ENCODE measurements around the gene DDA1. TPM values are rescaled to one million over a fixed set of nuclear protein-coding genes. Genes with fewer than 3 reads are reported as not detected.

Gene DDA1
- total RNA-seq, 1 donor from 2014 or later: 31.1 TPM

DNA sequence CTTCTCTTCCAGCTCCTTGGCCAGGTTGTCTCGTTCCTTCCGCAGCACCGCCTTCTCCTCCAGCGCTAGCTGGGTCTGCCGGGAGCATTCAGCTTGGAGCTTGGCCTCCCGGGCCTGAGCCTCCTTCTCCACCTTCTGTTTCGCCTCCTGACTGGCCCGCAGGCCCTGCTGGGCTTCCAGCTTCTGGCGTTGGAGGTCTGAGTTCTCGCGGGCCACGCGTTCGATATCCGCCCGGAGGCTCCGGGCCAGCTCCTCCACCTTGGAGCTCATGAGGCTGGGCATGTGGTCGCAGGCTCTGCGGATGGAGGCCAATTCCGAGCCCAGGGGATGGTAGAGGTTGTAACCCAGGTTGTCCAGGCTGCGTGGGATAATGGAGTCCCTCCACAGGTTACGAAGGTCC, 56.0 kb downstream of the DDA1 start:
- POLR2A ChIA-PET: interaction anchor here (1.6 kb wide), 1 partner anchor 10 kb away, joined by 3 read pairs; no protein-coding TSS in a partner anchor
- no peak for TF ChIP-seq CTCF (IDR thresholded peaks at IDR 0.05)
- H3K36me3 Mint-ChIP-seq (ENCODE audit: low read depth): no peaks in the 10 kb centered on the region
- ATAC-seq (ENCODE audit: low read depth) (no peak), DNase-seq (no peak)
- intact Hi-C loops (cut with micrococcal nuclease): no loop called here
- peaks cover 2% of the 10 kb centered on the region for H3K9me3 Mint-ChIP-seq
- H3K4me3 Mint-ChIP-seq: no peak overlapping the region
- CTCF ChIA-PET: interaction anchor here (0.8 to 1.1 kb wide), 2 partner anchors 21 to 23 kb away, joined by 3 read pairs; no protein-coding TSS in a partner anchor
- no peak overlapping the region for H3K27ac Mint-ChIP-seq
- peaks cover 25% of the 10 kb centered on the region for H3K27me3 Mint-ChIP-seq
- peaks cover 15% of the 10 kb centered on the region for H3K4me1 Mint-ChIP-seq

DNA sequence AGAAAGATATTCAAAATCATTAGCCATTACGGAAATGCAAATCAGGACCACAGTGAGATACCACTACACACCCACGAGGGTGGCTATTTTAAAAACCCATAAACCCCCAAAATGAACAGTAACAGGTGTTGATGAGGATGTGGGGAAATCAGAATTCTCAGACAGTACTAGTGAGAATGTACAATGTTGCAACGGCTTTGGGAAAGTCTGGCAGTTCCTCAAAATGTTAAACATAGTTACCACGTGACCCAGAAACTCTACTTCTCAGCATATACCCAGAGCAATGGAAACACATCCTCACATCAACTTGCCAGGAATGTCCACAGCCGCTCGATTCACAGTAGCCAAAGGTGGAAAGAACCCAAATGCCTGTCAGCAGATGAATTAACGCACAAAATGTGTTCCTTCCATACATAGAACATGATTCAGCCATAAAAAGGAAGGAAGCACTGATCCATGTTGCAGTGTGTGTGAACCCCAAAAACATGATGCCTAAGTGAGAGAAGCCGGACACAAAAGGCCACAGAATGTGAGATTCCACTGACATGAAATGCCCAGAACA, 60.7 kb downstream of the DDA1 start:
- POLR2A ChIA-PET: interaction anchor here (0.6 to 0.7 kb wide), 2 partner anchors 23 to 1046 kb away, joined by 3 to 7 read pairs; no protein-coding TSS in a partner anchor
- Mint-ChIP-seq H3K4me3 (peak overlapping the region; percentile 36), H3K4me1 (peaks cover 21% of the 10 kb centered on the region), H3K9me3 (peaks cover 2% of the 10 kb centered on the region), H3K36me3 (ENCODE audit: low read depth) (no peaks in the 10 kb centered on the region), H3K27ac (peak overlapping the region; percentile 65), H3K27me3 (peaks cover 13% of the 10 kb centered on the region)
- no peak for TF ChIP-seq CTCF (IDR thresholded peaks at IDR 0.05)
- ATAC-seq (ENCODE audit: low read depth) (peak; percentile 92), DNase-seq (no peak)
- intact Hi-C loops (cut with micrococcal nuclease): no loop called here
- CTCF ChIA-PET: interaction anchor here (1.0 kb wide), 1 partner anchor 19 kb away, joined by 3 read pairs; no protein-coding TSS in a partner anchor

Other genes starting within 250 kb of the DDA1 start
- gene HAUS8, start 234.1 kb upstream of the DDA1 start, total RNA-seq: 15.8 and 17.8 TPM in 2 replicates
- 217 and 239 TPM in 2 replicates for gene MYO9B, start 233.8 kb upstream of the DDA1 start, total RNA-seq
- gene USE1, start 94.2 kb upstream of the DDA1 start, total RNA-seq: 41.9 and 43.4 TPM in 2 replicates
- 22.4 and 25.8 TPM in 2 replicates for gene OCEL1, start 83.3 kb upstream of the DDA1 start, total RNA-seq
- gene NR2F6, start 63.6 kb upstream of the DDA1 start, total RNA-seq: 4.3 and 4.6 TPM in 2 replicates
- gene USHBP1, start 44.8 kb upstream of the DDA1 start, total RNA-seq: 0.42 and 0.44 TPM in 2 replicates
- 121 and 135 TPM in 2 replicates for gene BABAM1, start 42.1 kb upstream of the DDA1 start, total RNA-seq
- 7.9 and 9.1 TPM in 2 replicates for gene ANKLE1, start 27.7 kb upstream of the DDA1 start, total RNA-seq
- gene ABHD8, start 6.1 kb upstream of the DDA1 start, total RNA-seq: 5.4 and 6.6 TPM in 2 replicates
- 38.2 and 46.1 TPM in 2 replicates for gene MRPL34, start 3.7 kb upstream of the DDA1 start, total RNA-seq
- 2.1 and 2.2 TPM in 2 replicates for gene ANO8, start 25.3 kb downstream of the DDA1 start, total RNA-seq
- gene GTPBP3, start 28.0 kb downstream of the DDA1 start, total RNA-seq: 32.4 and 40.2 TPM in 2 replicates
- 0.84 TPM in 1 of 2 replicates, not detected in the other for gene PLVAP, start 67.8 kb downstream of the DDA1 start, total RNA-seq
- gene CCDC194, start 84.6 kb downstream of the DDA1 start, total RNA-seq: 1.7 and 3.9 TPM in 2 replicates
- gene BST2, start 96.1 kb downstream of the DDA1 start, total RNA-seq: 120 and 121 TPM in 2 replicates
- 22.8 and 23.3 TPM in 2 replicates for gene MVB12A, start 110.5 kb downstream of the DDA1 start, total RNA-seq
- not detected in 2 replicates for gene TMEM221, start 139.1 kb downstream of the DDA1 start, total RNA-seq
- gene NXNL1, start 151.4 kb downstream of the DDA1 start, total RNA-seq: not detected in 2 replicates
- 4.3 and 4.6 TPM in 2 replicates for gene SLC27A1, start 161.0 kb downstream of the DDA1 start, total RNA-seq
- 107 and 111 TPM in 2 replicates for gene PGLS, start 202.1 kb downstream of the DDA1 start, total RNA-seq
- 69.2 and 80.3 TPM in 2 replicates for gene COLGALT1, start 246.1 kb downstream of the DDA1 start, total RNA-seq